ENCODE data around the gene C19orf38.

The C19orf38 gene

GRCh38 chr19:10915130-10916091, 67.2 kb downstream of the C19orf38 start:
- no peak for FAIRE-seq

DNA sequence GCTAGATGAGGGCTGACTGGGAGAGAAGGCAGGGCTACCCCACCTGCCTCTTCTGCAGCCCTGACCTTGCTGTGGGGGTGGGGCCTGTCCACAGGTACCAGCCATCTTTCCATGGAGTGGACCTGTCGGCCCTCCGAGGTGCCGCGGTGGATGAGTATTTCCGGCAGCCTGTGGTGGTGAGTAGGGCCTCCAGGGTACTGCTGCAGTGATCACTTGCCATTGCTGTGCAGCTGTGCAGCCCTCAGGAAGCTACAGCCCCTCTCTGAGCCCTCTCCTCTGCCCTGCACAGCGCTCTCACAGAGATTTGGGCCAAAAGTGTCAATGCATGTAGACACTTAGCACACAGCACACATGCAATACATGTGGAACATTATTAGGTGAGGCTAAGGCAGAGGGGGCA, 68.4 kb downstream of the C19orf38 start:
- no peak for FAIRE-seq

DNA sequence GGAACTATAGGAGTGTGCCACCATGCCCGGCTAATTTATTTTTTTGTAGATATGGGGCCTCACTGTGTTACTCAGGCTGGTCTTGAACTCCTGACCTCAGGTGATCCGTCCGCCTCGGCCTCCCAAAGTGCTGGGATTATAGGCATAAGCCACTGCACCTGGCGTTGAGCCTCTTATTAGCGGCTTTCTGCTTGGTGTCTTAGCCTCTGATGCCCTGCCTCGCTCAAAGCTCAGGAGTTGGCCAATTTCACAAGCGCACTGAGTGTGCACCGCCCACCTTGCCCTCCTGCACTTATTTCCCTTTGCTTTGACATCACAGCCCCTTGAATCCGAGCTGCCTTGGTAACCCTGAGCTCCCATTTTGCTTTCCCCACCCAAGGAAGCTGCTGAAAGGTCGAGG, 70.1 kb downstream of the C19orf38 start:
- FAIRE-seq, result no peak

All from A204.1 (cell line).